Fibroblast of skin of abdomen (primary cell): ENCODE results near the gene RASSF6.
"Not testable (repeated sequence)": the region's sequence is repeated elsewhere in the genome, so short reads cannot be mapped to it uniquely, and the experiment has no call there.

ENCODE experiments used
- DNase-seq: peaks from one replicate; pipeline ENCODE4 v3.0.0-alpha.2; 2013

The RASSF6 gene

GRCh38 chr4:73609706-73610105 is 10.5 kb downstream of the RASSF6 start:
- peak; percentile 14 for DNase-seq

DNA sequence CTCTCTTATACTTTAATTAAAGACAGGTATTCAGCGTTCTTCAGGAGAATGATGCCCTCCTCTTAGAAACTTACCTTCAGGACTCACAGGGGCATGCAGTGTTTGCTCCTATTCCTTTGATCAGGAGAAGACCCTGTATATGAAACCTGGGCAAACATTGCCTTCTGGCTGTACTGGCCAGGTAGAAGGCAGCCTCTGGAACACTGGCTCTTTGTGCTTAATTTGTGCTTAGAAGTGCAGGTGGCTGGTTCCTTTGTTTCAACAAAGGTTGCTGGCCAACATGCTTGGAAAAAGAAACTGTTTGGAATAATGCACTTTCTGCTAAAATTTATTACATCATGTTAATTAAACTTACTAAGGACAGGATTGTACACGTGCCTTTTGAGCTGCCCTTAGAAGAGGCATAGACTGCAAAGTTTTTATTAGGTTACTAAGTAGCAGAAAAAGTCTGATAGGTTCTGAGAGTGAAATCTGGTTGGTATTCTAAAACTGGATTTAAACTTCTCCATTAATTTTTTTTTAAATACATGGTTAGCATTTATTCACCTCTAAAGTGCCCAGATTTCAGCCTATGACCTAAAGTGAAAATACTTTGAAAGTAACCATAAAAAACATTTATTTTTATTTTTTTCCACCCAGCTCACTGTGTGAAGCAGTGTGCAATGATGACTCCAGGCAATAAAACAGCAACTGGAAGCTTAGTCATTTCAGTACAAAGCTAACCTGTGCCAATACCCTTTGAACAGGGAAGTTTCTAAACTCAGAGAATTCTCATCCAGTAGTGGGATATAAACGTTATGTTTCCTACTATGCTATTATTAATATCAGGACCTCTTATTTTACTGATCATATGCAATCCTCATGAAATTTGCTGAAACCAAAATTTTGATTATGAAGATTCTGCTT is 11.3 kb downstream of the RASSF6 start:
- no peak for DNase-seq

DNA sequence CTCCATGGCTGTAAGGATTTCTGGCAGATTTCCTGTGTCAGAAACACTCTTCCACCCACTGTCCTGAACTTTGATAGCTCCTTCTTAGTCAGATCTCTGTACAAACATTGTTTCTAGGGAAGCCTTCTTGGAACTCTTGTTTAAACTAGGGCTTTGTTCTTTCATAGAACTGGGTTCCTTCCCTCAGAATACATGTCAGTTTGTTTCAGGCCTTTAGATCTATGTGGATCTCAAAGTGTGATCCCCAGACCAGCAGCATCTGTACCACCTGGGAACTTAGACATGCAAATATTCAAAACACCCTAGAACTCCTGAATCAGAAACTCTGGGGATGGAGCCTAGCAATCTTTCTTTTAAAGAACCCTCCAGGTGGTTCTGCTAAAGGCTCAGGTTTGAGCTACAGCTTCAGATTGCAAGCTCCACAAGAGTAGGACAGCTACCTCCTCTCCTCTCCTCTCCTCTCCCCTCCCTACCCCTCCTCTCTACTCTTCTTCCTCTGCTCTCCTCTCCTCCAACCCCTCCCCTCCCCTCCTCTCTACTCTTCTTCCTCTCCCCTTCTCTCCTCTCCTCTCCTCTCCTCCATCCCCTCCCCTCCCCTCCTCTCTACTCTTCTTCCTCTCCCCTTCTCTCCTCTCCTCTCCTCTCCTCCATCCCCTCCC is 12.7 kb downstream of the RASSF6 start:
- DNase-seq = no peak

DNA sequence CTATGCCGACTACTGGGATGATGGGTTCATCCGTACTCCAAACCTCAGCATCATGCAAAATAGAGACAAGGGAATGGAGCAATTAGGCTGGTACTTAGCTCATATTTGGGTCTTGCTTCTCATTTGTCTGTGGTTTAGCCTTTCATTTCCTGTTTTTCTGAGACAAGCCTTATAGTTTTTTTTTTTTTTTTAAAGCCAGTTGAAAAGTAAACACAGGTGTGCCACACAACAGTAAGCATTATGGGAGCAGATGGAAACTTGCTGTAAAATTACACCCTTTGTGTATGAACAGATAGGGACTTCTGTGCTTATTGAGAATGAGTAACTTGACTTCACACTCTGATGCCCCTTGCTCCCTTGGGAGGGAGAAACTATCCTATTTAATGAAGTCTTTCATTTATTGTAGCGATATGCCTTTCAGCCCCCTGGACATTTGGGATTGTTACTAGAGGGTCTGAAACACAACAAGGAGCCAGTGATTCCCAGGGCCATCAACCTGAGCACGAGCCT is 13.7 kb downstream of the RASSF6 start:
- no peak for DNase-seq

GRCh38 chr4:73603854-73604584 is 16.2 kb downstream of the RASSF6 start:
- DNase-seq = no peak

DNA sequence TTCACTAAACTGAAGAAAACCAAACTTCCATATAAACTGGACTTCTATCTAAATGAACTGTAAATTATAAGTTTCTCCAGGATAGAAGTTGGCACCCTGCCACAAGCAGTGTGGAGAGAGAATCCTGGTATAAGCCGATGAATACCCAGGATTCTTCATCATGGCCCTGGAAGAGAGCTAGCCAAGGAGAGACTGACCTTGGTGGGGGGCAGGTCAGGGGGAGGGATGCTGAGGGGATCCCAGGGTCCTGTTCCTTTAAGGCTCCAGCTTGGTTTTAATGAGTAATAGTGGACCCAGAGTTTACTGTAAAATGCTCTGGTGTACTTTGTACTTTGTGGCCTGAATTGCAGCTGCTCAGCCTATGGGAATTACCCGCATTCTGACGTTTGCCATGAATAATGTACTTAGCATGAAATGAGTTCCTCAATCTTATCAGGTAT is 16.9 kb downstream of the RASSF6 start:
- DNase-seq = peak; percentile 49

- no peak for DNase-seq
These were observed 19.3 kb downstream of the RASSF6 start for GRCh38 chr4:73600954-73601353.

- DNase-seq = peak; percentile 53
These were observed 21.1 kb downstream of the RASSF6 start for GRCh38 chr4:73599182-73599581.

DNA sequence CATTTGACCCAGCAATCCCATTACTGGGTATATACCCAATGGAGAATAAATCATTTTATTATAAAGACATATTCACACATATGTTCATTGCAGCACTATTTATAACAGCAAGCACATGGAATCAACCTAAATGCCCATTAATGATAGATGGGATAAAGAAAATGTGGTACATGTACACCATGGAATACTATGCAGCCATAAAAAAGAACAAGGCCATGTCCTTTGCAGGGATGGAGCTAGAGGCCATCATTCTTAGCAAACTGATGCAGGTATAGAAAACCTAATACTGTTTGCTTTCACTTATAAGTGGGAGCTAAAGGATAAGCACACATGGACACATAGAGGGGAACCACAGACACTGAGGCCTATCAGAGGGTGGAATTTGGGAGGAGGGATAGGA is 22.6 kb downstream of the RASSF6 start:
- DNase-seq = no peak

GRCh38 chr4:73597183-73597582 is 23.1 kb downstream of the RASSF6 start:
- not testable (repeated sequence) for DNase-seq

DNA sequence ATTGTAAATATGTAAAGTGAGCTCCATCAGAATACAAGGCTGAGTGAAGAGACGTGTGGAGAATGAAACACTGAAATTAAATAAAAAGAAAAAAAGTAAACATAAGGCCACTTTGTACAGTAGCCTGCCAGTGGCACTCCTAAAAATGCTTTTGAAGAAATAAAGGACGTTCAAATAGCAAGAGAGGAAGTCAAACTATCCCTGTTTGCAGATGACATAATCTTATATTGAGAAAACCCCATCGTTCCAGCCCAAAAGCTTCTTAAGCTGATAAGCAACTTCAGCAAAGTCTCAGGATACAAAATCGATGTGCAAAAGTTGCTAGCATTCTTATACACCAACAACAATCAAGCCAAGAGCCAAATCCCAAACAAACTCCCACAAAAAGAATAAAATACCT is 24.2 kb downstream of the RASSF6 start:
- DNase-seq = no peak

DNA sequence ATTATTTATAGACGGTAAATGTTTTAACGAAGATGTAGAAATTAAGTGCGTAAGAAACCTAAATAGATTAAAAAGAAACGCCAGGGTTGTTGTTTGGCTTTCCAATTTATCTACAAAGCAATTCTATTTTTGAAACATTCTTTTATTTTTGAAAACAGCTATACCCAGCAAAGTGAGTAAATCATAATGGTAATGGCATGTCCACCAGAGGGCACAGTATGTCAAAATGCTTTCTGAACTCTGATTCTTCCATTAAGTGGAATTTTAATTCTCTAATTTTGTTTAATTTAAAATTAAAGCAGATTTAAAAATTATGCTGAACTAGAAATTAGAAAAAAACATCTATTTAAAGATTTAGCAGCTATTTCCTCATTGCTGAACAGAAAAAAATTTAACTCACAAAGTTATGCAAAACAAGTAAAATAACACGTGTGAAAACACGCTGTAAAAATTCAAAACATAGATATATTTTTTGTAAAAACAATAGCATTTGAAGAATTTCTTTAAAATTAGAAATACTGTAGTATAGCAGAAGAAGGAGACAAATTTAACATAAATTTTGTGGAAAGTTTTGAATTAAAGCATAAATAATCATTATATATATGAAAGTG is 26.5 kb downstream of the RASSF6 start:
- peak; percentile 18 for DNase-seq

- DNase-seq = no peak
These were observed 30.1 kb downstream of the RASSF6 start for GRCh38 chr4:73589887-73590801.

DNA sequence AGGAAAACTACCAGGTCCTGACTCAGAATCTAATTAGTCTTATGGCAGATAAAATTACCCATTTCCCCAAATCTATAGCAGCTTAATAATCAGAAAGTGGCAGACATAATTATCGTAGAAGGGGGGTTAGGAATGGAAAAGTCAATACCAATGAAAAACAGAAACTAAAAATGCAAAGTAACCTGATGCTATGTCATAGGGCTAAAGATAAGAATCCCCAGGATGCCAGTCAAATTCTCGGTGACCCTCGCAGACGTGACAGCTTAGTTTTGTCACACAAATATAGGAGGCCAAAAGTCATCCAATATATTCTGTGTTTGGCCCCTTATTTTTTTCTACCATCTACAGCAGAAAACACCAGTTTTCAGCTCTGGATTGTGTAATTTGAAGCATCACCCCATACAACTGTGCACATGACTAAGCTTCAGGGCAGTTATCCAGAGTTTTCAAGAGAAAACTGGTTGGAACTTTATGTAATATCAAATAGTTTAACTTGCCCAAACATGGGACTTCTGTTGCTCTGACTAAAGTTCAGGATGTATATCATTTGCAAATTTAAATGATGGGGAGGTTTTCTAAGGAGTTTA is 30.9 kb downstream of the RASSF6 start:
- peak; percentile 78 for DNase-seq

DNA sequence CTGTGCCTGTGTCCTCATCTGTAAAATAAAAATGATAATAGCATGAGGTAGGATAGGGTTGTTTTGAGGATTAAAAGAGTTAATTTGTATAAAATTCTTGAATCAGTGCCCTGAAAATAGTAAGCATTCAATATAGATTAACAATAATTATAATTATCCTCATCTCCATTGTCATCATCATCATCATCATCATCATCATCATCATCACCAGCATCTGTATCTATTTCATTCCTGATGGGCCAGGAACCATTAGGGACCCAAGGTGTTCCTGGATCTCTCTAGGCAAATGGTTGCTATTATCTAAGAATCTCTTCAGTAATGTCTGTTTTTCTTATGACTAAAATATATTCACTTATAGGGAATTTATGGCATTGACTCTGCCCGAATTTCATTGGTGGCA is 31.6 kb downstream of the RASSF6 start:
- no peak for DNase-seq

DNA sequence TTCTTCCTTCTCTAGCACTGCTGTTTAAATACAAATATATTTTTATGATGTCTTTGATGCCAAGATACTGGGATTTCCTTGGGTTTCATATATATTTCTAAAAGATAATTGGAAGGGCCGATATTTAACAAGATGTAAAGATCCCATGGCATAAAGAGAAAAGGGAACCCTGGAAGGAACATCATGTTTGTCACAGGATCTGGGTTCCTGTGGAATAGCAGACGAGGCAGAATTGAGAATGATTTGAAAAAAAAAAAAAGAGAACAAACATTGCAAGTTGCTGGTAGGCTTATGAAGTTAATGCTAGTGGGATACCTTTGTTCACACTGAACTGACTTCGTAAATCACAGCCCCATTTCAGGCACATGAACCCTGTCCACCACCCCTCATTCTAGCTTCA is 33.6 kb downstream of the RASSF6 start:
- no peak for DNase-seq

DNA sequence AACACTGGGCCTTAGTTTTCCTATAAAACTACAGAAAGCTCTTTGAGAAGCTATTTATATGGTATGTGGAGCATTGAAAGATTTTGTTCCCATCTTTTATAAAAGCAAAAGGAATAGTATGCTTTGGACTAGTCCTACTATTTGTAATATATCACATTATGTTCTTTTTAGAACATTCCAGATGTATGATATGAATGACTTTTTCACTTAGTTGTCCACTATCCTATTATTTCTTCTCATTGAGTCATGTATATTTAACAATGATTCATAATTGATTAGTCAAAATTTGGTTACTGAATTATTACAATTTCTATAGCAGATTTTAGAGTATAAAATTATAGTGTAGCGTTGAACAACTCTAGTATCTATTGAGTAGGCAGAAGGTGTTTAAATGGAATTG is 34.2 kb downstream of the RASSF6 start:
- DNase-seq = no peak

DNA sequence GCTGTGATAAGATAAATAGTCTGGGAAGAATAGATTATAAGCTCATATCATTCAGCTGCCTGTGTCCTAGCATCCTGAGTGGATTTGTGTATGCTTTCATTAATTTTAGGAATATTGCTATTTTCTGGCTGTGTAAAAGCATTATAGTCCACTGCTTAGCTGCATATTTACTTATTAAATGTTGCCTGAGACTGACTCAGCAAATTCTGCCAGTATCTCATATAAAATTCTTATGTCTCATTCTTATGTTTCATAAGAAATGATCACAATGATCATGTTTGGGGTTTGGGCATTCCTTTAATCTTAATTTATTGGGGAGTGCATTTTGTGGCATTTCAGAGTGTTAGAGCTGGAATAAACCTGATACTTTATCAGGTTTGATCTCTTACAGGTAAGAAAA is 34.9 kb downstream of the RASSF6 start:
- no peak for DNase-seq

GRCh38 chr4:73583666-73584065 is 36.6 kb downstream of the RASSF6 start:
- no peak for DNase-seq

DNA sequence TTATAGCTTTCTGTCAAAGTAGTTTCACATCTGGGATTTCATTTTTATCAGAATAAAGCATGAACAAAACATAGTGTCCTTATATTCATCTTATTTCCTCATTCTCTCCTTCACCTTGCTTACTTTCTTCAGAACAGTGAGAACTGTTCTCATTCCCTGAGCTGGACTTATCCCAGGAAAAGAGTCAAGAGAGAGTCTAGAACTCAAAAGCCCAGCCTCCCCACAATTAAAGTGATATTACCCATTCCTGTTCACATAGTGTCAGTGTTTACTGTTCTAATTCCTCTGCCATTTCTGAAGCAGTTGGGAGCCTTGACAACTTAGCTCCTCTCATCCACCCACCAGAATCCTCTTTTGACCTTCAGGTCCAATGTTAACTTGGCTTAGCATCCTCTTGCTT is 42.9 kb downstream of the RASSF6 start:
- DNase-seq = no peak

- peak; percentile 30 for DNase-seq
These were observed 43.9 kb downstream of the RASSF6 start for GRCh38 chr4:73576381-73576780.
